ENCODE measurements around the gene MTMR8.
"Not testable (repeated sequence)": the region's sequence is repeated elsewhere in the genome, so short reads cannot be mapped to it uniquely, and the experiment has no call there.

MTMR8 gene

GRCh38 chrX:64394874-64395567 lies at the start of gene MTMR8:
TSS of gene MTMR8 (minus strand) at chrX:64395452. CDS start at chrX:64395363, 89 bp downstream.
- Mint-ChIP-seq H3K4me3 (peak within 1 kb of the TSS; percentile 98), H3K4me1 (peaks cover 26% of the 10 kb centered on the region), H3K27me3 (no peaks in the 10 kb centered on the region), H3K27ac (ENCODE audit: low read depth) (peak within 1 kb of the TSS; percentile 97), H3K9me3 (no peaks in the 10 kb centered on the region), H3K36me3 (ENCODE audit: insufficient read depth) (peaks cover 6% of the 10 kb centered on the region)
- ATAC-seq (replicated peaks; ENCODE audit: extremely low read depth, poor library complexity, severe bottlenecking) = peak; percentile 94
- peak; percentile 64 to 68 for DNase-seq (ENCODE audit: low spot score in 2 of 2)

GRCh38 chrX:64439551-64439950 lies 44.3 kb upstream of the MTMR8 start:
- Mint-ChIP-seq H3K36me3 (ENCODE audit: insufficient read depth) (no peaks in the 10 kb centered on the region), H3K27ac (ENCODE audit: low read depth) (no peak overlapping the region), H3K4me1 (no peaks in the 10 kb centered on the region), H3K4me3 (no peak overlapping the region), H3K27me3 (no peaks in the 10 kb centered on the region), H3K9me3 (no peaks in the 10 kb centered on the region)
- ATAC-seq (replicated peaks; ENCODE audit: extremely low read depth, poor library complexity, severe bottlenecking) (no peak), DNase-seq (ENCODE audit: low spot score in 2 of 2) (no peak)

DNA sequence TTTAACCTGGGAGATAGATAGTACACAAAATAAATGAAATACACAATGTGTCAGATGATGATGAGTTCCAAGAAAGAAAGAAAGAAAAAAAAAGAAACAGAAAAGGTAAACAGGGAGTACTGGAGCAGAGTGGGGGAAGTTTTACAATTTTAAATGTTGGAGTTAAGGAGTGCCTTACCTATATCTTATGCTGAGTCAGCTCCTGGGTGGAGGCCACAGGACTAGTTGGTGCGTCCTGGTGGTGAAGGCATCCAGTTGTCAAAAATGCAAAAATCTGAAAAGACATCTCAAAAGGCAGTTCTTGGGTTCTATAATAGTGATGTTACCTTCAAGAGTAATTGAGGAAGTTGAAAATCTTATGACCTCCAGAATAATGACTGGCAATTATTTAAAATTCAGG lies 42.4 kb upstream of the MTMR8 start:
- H3K36me3 Mint-ChIP-seq (ENCODE audit: insufficient read depth) = no peaks in the 10 kb centered on the region
- no peaks in the 10 kb centered on the region for H3K27me3 Mint-ChIP-seq
- H3K27ac Mint-ChIP-seq (ENCODE audit: low read depth) = no peak overlapping the region
- H3K4me1 Mint-ChIP-seq = no peaks in the 10 kb centered on the region
- DNase-seq (ENCODE audit: low spot score in 2 of 2) = no peak
- H3K9me3 Mint-ChIP-seq = no peaks in the 10 kb centered on the region
- no peak for ATAC-seq (replicated peaks; ENCODE audit: extremely low read depth, poor library complexity, severe bottlenecking)
- no peak overlapping the region for H3K4me3 Mint-ChIP-seq

DNA sequence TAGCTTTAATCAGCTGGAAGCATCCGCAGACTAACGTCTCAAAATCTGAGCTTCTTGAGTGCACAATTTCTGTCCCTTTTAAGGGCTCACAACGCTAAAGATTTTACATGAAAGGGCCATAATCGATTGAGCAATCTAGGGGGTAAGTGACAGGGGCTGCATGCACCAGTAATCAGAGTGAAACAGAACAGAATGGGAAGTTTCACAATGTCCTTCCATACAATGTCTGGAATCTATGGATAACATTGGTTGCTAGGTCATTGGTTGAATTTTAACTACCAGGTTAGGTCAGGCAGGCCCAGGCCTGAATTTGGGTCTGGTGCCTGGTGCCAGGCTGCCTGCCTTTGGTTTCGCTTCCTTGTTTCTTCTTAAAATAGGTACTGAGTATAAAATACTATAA lies 42.0 kb upstream of the MTMR8 start:
- Mint-ChIP-seq H3K27ac (ENCODE audit: low read depth) (no peak overlapping the region), H3K27me3 (no peaks in the 10 kb centered on the region), H3K4me1 (no peaks in the 10 kb centered on the region), H3K4me3 (no peak overlapping the region), H3K9me3 (no peaks in the 10 kb centered on the region), H3K36me3 (ENCODE audit: insufficient read depth) (no peaks in the 10 kb centered on the region)
- ATAC-seq (replicated peaks; ENCODE audit: extremely low read depth, poor library complexity, severe bottlenecking) = no peak
- no peak for DNase-seq (ENCODE audit: low spot score in 2 of 2)

DNA sequence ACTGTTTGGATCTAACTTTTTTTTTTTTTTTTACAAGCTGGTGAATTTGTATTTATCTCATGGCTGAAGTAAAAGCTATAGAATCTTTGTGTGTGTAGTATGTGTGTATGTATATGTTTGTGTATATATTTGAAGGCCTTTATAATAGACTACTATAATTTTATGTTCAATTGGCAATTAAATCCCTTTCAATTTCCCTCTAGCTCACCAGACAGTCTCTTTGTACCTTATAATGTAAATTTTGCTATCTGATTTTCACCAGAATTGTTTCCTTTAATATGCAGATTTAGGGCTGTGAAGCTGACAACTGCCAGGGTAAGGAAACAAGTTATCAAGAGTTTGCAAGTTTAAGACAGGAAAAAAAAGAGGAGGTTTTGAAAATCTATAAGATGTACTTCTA lies 33.1 kb upstream of the MTMR8 start:
- Mint-ChIP-seq H3K4me3 (no peak overlapping the region), H3K27ac (ENCODE audit: low read depth) (no peak overlapping the region), H3K9me3 (no peaks in the 10 kb centered on the region), H3K27me3 (no peaks in the 10 kb centered on the region), H3K4me1 (no peaks in the 10 kb centered on the region), H3K36me3 (ENCODE audit: insufficient read depth) (no peaks in the 10 kb centered on the region)
- ATAC-seq (replicated peaks; ENCODE audit: extremely low read depth, poor library complexity, severe bottlenecking) (no peak), DNase-seq (ENCODE audit: low spot score in 2 of 2) (no peak)

DNA sequence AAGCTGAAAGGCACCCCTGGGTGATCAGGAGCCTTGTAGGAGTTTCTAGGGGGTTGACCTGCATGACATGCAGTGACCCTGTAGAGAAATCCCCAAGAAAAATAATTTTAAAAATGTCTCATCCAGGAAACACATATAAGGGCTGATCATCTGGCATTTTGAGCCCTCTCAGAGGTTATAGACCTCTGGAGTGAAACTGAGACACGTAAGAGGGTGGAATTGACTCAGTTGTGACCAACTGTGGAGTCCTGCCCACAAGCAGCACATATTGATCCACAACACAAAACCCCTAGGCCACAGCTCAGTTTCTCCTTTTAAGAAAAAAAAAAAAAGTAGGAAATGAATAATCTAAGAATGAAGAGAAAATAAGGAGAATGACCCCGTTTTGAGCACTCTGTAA lies 32.5 kb upstream of the MTMR8 start:
- no peaks in the 10 kb centered on the region for H3K4me1 Mint-ChIP-seq
- ATAC-seq (replicated peaks; ENCODE audit: extremely low read depth, poor library complexity, severe bottlenecking) (no peak), DNase-seq (ENCODE audit: low spot score in 2 of 2) (no peak)
- no peak overlapping the region for H3K27ac Mint-ChIP-seq (ENCODE audit: low read depth)
- H3K9me3 Mint-ChIP-seq = no peaks in the 10 kb centered on the region
- no peaks in the 10 kb centered on the region for H3K27me3 Mint-ChIP-seq
- no peak overlapping the region for H3K4me3 Mint-ChIP-seq
- no peaks in the 10 kb centered on the region for H3K36me3 Mint-ChIP-seq (ENCODE audit: insufficient read depth)

- H3K27ac Mint-ChIP-seq (ENCODE audit: low read depth) = no peak overlapping the region
- no peaks in the 10 kb centered on the region for H3K4me1 Mint-ChIP-seq
- DNase-seq (ENCODE audit: low spot score in 2 of 2) (no peak), ATAC-seq (replicated peaks; ENCODE audit: extremely low read depth, poor library complexity, severe bottlenecking) (no peak)
- no peaks in the 10 kb centered on the region for H3K36me3 Mint-ChIP-seq (ENCODE audit: insufficient read depth)
- no peaks in the 10 kb centered on the region for H3K27me3 Mint-ChIP-seq
- H3K4me3 Mint-ChIP-seq = no peak overlapping the region
- no peaks in the 10 kb centered on the region for H3K9me3 Mint-ChIP-seq
Measured at GRCh38 chrX:64427281-64427680, 32.0 kb upstream of the MTMR8 start.

DNA sequence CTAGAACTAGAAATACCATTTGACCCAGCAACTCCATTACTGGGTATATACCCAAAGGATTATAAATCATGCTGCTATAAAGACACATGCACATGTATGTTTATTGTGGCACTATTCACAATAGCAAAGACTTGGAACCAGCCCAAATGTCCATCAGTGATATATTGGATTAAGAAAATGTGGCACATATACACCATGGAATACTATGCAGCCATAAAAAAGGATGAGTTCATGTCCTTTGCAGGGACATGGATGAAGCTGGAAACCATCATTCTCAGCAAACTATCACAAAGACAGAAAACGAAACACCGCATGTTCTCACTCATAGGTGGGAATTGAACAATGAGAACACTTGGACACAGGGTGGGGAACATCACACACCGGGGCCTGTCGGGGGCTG lies 14.5 kb upstream of the MTMR8 start:
- H3K4me1 Mint-ChIP-seq; DNase-seq (ENCODE audit: low spot score in 2 of 2); H3K4me3 Mint-ChIP-seq; H3K27ac Mint-ChIP-seq (ENCODE audit: low read depth); H3K27me3 Mint-ChIP-seq; H3K9me3 Mint-ChIP-seq; H3K36me3 Mint-ChIP-seq (ENCODE audit: insufficient read depth); ATAC-seq (replicated peaks; ENCODE audit: extremely low read depth, poor library complexity, severe bottlenecking): not testable (repeated sequence)

- ATAC-seq (replicated peaks; ENCODE audit: extremely low read depth, poor library complexity, severe bottlenecking) = no peak
- no peak overlapping the region for H3K4me3 Mint-ChIP-seq
- H3K9me3 Mint-ChIP-seq = no peaks in the 10 kb centered on the region
- H3K36me3 Mint-ChIP-seq (ENCODE audit: insufficient read depth) = peaks cover 6% of the 10 kb centered on the region
- H3K27me3 Mint-ChIP-seq = peaks cover 9% of the 10 kb centered on the region
- H3K4me1 Mint-ChIP-seq = peaks cover 20% of the 10 kb centered on the region
- no peak overlapping the region for H3K27ac Mint-ChIP-seq (ENCODE audit: low read depth)
- no peak for DNase-seq (ENCODE audit: low spot score in 2 of 2)
Measured at GRCh38 chrX:64398088-64398487, 2.8 kb upstream of the MTMR8 start.

- H3K27ac Mint-ChIP-seq (ENCODE audit: low read depth) = peak overlapping the region; percentile 97
- peaks cover under 1% of the 10 kb centered on the region for H3K27me3 Mint-ChIP-seq
- peaks cover 6% of the 10 kb centered on the region for H3K36me3 Mint-ChIP-seq (ENCODE audit: insufficient read depth)
- peak; percentile 21 for ATAC-seq (replicated peaks; ENCODE audit: extremely low read depth, poor library complexity, severe bottlenecking)
- peaks cover 26% of the 10 kb centered on the region for H3K4me1 Mint-ChIP-seq
- no peak for DNase-seq (ENCODE audit: low spot score in 2 of 2)
- peak overlapping the region; percentile 98 for H3K4me3 Mint-ChIP-seq
- H3K9me3 Mint-ChIP-seq = no peaks in the 10 kb centered on the region
Measured at GRCh38 chrX:64395568-64395929, 297 bp upstream of the MTMR8 start.

GRCh38 chrX:64394059-64394873 lies 986 bp downstream of the MTMR8 start:
- no peaks in the 10 kb centered on the region for H3K9me3 Mint-ChIP-seq
- H3K36me3 Mint-ChIP-seq (ENCODE audit: insufficient read depth) = peaks cover 6% of the 10 kb centered on the region
- H3K27ac Mint-ChIP-seq (ENCODE audit: low read depth) = peak overlapping the region; percentile 97
- H3K4me1 Mint-ChIP-seq = peaks cover 26% of the 10 kb centered on the region
- DNase-seq (ENCODE audit: low spot score in 2 of 2) = no peak
- no peaks in the 10 kb centered on the region for H3K27me3 Mint-ChIP-seq
- peak overlapping the region; percentile 98 for H3K4me3 Mint-ChIP-seq
- no peak for ATAC-seq (replicated peaks; ENCODE audit: extremely low read depth, poor library complexity, severe bottlenecking)

DNA sequence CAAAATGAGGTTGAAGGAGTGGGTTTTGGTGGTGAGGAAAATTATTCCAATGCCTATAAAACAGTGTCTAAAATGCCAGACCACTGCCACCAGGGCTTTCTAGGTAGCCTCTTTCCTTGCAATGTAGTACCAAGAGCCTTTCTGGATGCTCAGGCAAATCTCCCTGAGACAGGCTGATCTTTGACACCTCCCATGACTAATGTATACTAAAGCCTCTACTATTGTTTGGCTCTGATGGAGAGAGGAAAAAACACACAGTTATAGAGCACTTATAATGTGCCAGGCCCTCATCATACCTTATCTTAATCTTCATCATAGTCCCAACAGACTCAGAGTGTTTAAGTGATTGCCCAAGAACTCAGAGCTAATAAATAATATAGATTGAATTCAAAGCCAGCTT lies 5.8 kb downstream of the MTMR8 start:
- Mint-ChIP-seq H3K4me3 (no peak overlapping the region), H3K4me1 (peaks cover 32% of the 10 kb centered on the region), H3K9me3 (peaks cover 6% of the 10 kb centered on the region), H3K27me3 (no peaks in the 10 kb centered on the region), H3K27ac (ENCODE audit: low read depth) (no peak overlapping the region), H3K36me3 (ENCODE audit: insufficient read depth) (peaks cover 2% of the 10 kb centered on the region)
- ATAC-seq (replicated peaks; ENCODE audit: extremely low read depth, poor library complexity, severe bottlenecking) (no peak), DNase-seq (ENCODE audit: low spot score in 2 of 2) (no peak)

DNA sequence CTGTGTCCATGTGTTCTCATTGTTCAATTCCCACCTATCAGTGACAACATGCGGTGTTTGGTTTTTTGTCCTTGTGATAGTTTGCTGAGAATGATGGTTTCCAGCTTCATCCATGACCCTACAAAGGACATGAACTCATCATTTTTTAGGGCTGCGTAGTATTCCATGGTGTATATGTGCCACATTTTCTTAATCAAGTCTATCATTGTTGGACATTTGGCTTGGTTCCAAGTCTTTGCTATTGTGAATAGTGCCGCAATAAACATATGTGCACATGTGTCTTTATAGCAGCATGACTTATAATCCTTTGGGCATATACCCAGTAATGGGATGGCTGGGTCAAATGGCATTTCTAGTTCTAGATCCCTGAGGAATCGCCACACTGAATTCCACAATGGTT lies 14.5 kb downstream of the MTMR8 start:
- not testable (repeated sequence) for H3K4me1 Mint-ChIP-seq; H3K4me3 Mint-ChIP-seq; H3K27me3 Mint-ChIP-seq; H3K36me3 Mint-ChIP-seq (ENCODE audit: insufficient read depth); ATAC-seq (replicated peaks; ENCODE audit: extremely low read depth, poor library complexity, severe bottlenecking); H3K27ac Mint-ChIP-seq (ENCODE audit: low read depth); DNase-seq (ENCODE audit: low spot score in 2 of 2)
- peaks cover 15% of the 10 kb centered on the region for H3K9me3 Mint-ChIP-seq

Measured in central memory CD8-positive, alpha-beta T cell (primary cell).